PC-3 (cell line): Measurements from ENCODE around the gene RERE. TPM values are rescaled to one million over a fixed set of nuclear protein-coding genes. Genes with fewer than 3 reads are reported as not detected.

Experiments
- ATAC-seq: fragments of 200-7000 bp; cut with Tn5 transposase; 2 replicates; pipeline ENCODE4 v1.9.1; 2020; ENCODE audit warnings: mild to moderate bottlenecking, moderate library complexity
- BruUV-seq: library from RNA; stranded (reverse); fragments of 400-500 nt; replicated peaks from 2 replicates; lab custom pipeline; 2021; lab: Mats Ljungman, UMichigan
- CTCF ChIA-PET: fragments of 300-600 bp; sonication (Branson Sonifier 250); formaldehyde crosslinking; loops from one replicate; lab custom pipeline; 2022; ENCODE audit warnings: antibody characterized with exemption; lab: Charles Lee
- POLR2A ChIA-PET: fragments of 300-600 bp; sonication (Branson Sonifier 250); formaldehyde crosslinking; loops from one replicate; lab custom pipeline; 2022; ENCODE audit warnings: antibody characterized with exemption; ENCODE audit not compliant: unreplicated experiment; lab: Charles Lee
- DNase-seq: peaks from one replicate; pipeline ENCODE4 v3.0.0-alpha.2; 2015
- H2AFZ ChIP-seq: fragments of 300-600 bp; sonication (generic); 2 replicates; pipeline ENCODE4 v1.6.0; 2016; ENCODE audit warnings: antibody characterized with exemption, low read length
- H3F3A ChIP-seq: fragments of 300-600 bp; sonication (generic); one replicate; pipeline ENCODE4 v1.6.0; 2017; ENCODE audit warnings: antibody characterized with exemption, low read length, control low read depth, mild to moderate bottlenecking; ENCODE audit not compliant: unreplicated experiment
- H3K27ac ChIP-seq: fragments of 300-600 bp; sonication (generic); 2 replicates; pipeline ENCODE4 v1.5.1; 2016; ENCODE audit warnings: mild to moderate bottlenecking, low read length
- H3K27me3 ChIP-seq: fragments of 300-600 bp; sonication (generic); 2 replicates; pipeline ENCODE4 v1.6.1; 2016; ENCODE audit warnings: low read length, mixed read lengths
- H3K36me3 ChIP-seq: fragments of 300-600 bp; sonication (generic); 2 replicates; pipeline ENCODE4 v1.6.1; 2016; ENCODE audit warnings: low read depth, mixed run types, low read length, mixed read lengths
- H3K4me1 ChIP-seq: fragments of 300-600 bp; sonication (generic); 2 replicates; pipeline ENCODE4 v1.5.1; 2016; ENCODE audit warnings: low read length; ENCODE audit not compliant: insufficient read depth
- H3K4me2 ChIP-seq: fragments of 300-600 bp; sonication (generic); 2 replicates; pipeline ENCODE4 v1.6.0; 2016; ENCODE audit warnings: low read length
- H3K4me3 ChIP-seq: fragments of 300-600 bp; sonication (generic); 2 replicates; pipeline ENCODE4 v1.5.1; 2016; ENCODE audit warnings: mild to moderate bottlenecking, low read length, mixed read lengths
- H3K79me2 ChIP-seq: fragments of 300-600 bp; sonication (generic); 2 replicates; pipeline ENCODE4 v1.6.1; 2017; ENCODE audit warnings: low read length, mixed read lengths
- H3K9ac ChIP-seq: fragments of 300-600 bp; sonication (generic); 2 replicates; pipeline ENCODE4 v1.6.0; 2016; ENCODE audit warnings: mild to moderate bottlenecking, low read length
- H3K9me2 ChIP-seq: fragments of 300-600 bp; sonication (generic); replicated peaks from 2 replicates; pipeline ENCODE4 v1.6.1; 2016; ENCODE audit warnings: mixed run types, low read length, mixed read lengths
- H3K9me3 ChIP-seq: fragments of 300-600 bp; sonication (generic); 2 replicates; pipeline ENCODE4 v1.6.1; 2016; ENCODE audit warnings: low read length, mixed read lengths
- H4K20me1 ChIP-seq: fragments of 300-600 bp; sonication (generic); 2 replicates; pipeline ENCODE4 v1.6.1; 2016; ENCODE audit warnings: low read length, mixed read lengths
- CTCF ChIP-seq: fragments of 300-600 bp; sonication (generic); conservative IDR thresholded peaks from 2 replicates; pipeline ENCODE4 v1.5.1; 2017; ENCODE audit warnings: antibody characterized with exemption, low read depth, mild to moderate bottlenecking, low read length
- EZH2 ChIP-seq: fragments of 300-600 bp; sonication (generic); IDR thresholded peaks from one replicate; pipeline ENCODE4 v1.6.1; 2017; ENCODE audit warnings: antibody characterized with exemption, mild to moderate bottlenecking, low read length; ENCODE audit not compliant: unreplicated experiment
- EZH2phosphoT487 ChIP-seq: fragments of 300-600 bp; sonication (generic); IDR thresholded peaks from 2 replicates; pipeline ENCODE4 v1.6.1; 2018; ENCODE audit warnings: mild to moderate bottlenecking, antibody characterized with exemption, low read length, borderline replicate concordance
- intact Hi-C: fragments of 100-400 bp; cut with micrococcal nuclease; formaldehyde crosslinking; loops from 2 replicates; pipeline ENCODE4 v1.9.0; 2023
- total RNA-seq: library from RNA; depleted of rRNA; stranded (reverse); fragments of >200 nt; gene quantifications from 2 replicates; pipeline ENCODE4 v1.2.3, GENCODE V29; 2014

The RERE gene
- total RNA-seq, 1 experiment from 2014 or later: 24.2 TPM

- DNase-seq (no peak), ATAC-seq (no peak)
- H3K4me3 ChIP-seq: no peak overlapping the region
- TF ChIP-seq CTCF (no peak), EZH2 (no peak), EZH2phosphoT487 (no peak)
- H3K27ac ChIP-seq: no peak overlapping the region
- no peak overlapping the region for H3K4me2 ChIP-seq
- H3K27me3 ChIP-seq: no peaks in the 10 kb centered on the region
- no peaks in the 10 kb centered on the region for H3K9me3 ChIP-seq
- peaks cover 22% of the 10 kb centered on the region for H3K79me2 ChIP-seq
- no peak overlapping the region for H2AFZ ChIP-seq
- H3K36me3 ChIP-seq: no peaks in the 10 kb centered on the region
- POLR2A ChIA-PET: no interaction called here
- H3K4me1 ChIP-seq: peaks cover 34% of the 10 kb centered on the region
- no TSS peak for BruUV-seq
- H4K20me1 ChIP-seq: no peaks in the 10 kb centered on the region
- CTCF ChIA-PET: no interaction called here
- intact Hi-C loops: no loop called here
- no peaks in the 10 kb centered on the region for H3K9me2 ChIP-seq
- H3K9ac ChIP-seq: no peak overlapping the region
- H3F3A ChIP-seq: peaks cover 11% of the 10 kb centered on the region
Observed at GRCh38 chr1:8714173-8714572, 103.3 kb downstream of the RERE start.

DNA sequence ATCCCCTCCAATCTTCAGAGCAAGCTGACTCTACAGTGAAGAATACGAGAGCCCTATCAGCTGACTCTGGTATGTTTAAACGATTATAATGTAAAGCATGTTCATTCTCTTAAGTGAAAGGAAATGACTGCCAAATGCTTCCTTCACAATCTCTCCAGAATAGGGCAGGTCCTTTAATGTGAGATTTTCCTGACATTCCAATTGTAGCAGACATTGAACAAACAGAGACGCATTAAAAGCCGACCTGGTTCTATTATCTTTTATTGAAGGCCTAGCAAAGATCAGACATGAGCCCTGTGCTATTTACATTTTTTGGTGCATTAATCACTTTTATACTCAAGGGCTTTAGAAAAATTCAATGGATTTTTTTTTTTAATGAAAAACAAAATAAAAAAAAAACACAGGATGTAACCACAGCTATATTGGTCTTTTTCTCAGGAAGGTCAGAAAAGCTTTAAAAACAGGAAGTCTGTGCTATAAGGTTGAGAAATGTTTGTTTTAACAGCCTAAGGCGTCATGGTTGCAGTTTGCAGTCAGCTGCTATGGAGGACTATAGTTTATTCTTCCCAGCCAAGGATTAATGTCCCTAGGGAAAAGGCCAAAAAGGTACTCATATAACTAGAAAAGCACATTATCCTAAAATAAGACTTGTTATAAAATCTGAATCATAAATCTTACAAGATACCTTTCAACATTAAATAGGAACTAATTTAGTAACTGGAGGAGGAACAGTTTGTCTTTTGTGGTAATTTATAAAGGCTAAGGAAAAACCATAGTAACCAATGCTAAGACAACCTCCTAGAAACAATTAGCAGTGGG lies 104.8 kb downstream of the RERE start:
- ATAC-seq (peak; percentile 83), DNase-seq (peak; percentile 88)
- ChIA-PET POLR2A (interaction anchor here (0.6 to 0.7 kb wide), 4 partner anchors 8 to 46 kb away, joined by 3 to 16 read pairs (median 6); no protein-coding TSS in a partner anchor), CTCF (interaction anchor here (0.9 to 1.4 kb wide), 3 partner anchors 9 to 41 kb away, joined by 3 to 8 read pairs (median 4); no protein-coding TSS in a partner anchor)
- Histone ChIP-seq H4K20me1 (no peaks in the 10 kb centered on the region), H3K4me2 (peak overlapping the region; percentile 66), H3K9me2 (no peaks in the 10 kb centered on the region), H3K36me3 (no peaks in the 10 kb centered on the region), H3K9me3 (no peaks in the 10 kb centered on the region), H3K79me2 (peaks cover 22% of the 10 kb centered on the region), H3F3A (peaks cover 11% of the 10 kb centered on the region), H2AFZ (peak overlapping the region; percentile 31), H3K27ac (peak overlapping the region; percentile 81), H3K4me1 (peaks cover 34% of the 10 kb centered on the region), H3K27me3 (no peaks in the 10 kb centered on the region), H3K4me3 (peak overlapping the region; percentile 33), H3K9ac (peak overlapping the region; percentile 59)
- intact Hi-C loops: loop anchor here (1.0 to 2.0 kb wide), 2 partner anchors 9 to 28 kb away; no protein-coding TSS in a partner anchor
- no peak for TF ChIP-seq EZH2
- no peak for TF ChIP-seq CTCF
- BruUV-seq: no TSS peak
